ENCODE data around the gene TSPYL4. TPM values are rescaled to one million over a fixed set of nuclear protein-coding genes. Genes with fewer than 3 reads are reported as not detected.

TSPYL4 gene
- total and polyA plus RNA-seq, 2 of the 8 experiments (the other 6 are each of a cell fraction or from before 2014, with no cell fraction given): 20.5 to 22.6 TPM

GRCh38 chr6:116283191-116283590 lies 29.3 kb upstream of the TSPYL4 start:
- H3K27me3 ChIP-seq (replicated peaks in 1 of 4; ENCODE audit: control insufficient read depth in 3 of 4, extremely low read depth in 1 of 4, insufficient read depth in 3 of 4, low read length in 3 of 4): no peaks in the 10 kb centered on the region
- no peak overlapping the region for H2AFZ ChIP-seq (ENCODE audit: low read length)
- H3K14ac ChIP-seq (ENCODE audit: insufficient read length): no peak overlapping the region
- H4K5ac ChIP-seq (ENCODE audit: insufficient read length, low read depth, low read length): no peak overlapping the region
- no peak overlapping the region for H4K8ac ChIP-seq (ENCODE audit: extremely low read depth, insufficient read depth, low read length)
- H4K91ac ChIP-seq (replicated peaks; ENCODE audit: insufficient read length, low read length): no peak overlapping the region
- peaks cover under 1 to 8% (median 7%) of the 10 kb centered on the region in 4 experiments; a peak in 5 of 7 replicates for H3K4me1 ChIP-seq (replicated peaks in 1 of 4; ENCODE audit: control insufficient read depth in 3 of 4, insufficient read depth in 4 of 4, low read length in 3 of 4)
- peaks cover 0 to 2% (median under 1%) of the 10 kb centered on the region in 4 experiments; a peak in 2 of 8 replicates for H3K36me3 ChIP-seq (ENCODE audit: control insufficient read depth in 2 of 4, insufficient read depth in 4 of 4, low read length in 3 of 4)
- no peaks in the 10 kb centered on the region for H3K9me3 ChIP-seq (ENCODE audit: insufficient read depth in 2 of 2, low read depth in 1 of 2, low read length in 1 of 2)
- no peak overlapping the region for H3K18ac ChIP-seq (ENCODE audit: extremely low read depth, low read length)
- POLR2A ChIA-PET (ENCODE audit: partially characterized antibody): interaction anchor here (0.9 to 1.3 kb wide), 3 partner anchors 10 to 120 kb away, joined by 3 to 4 read pairs (median 3); no protein-coding TSS in a partner anchor
- H2BK120ac ChIP-seq (replicated peaks; ENCODE audit: low read depth, low read length): no peak overlapping the region
- no peak overlapping the region for H3K4ac ChIP-seq (replicated peaks; ENCODE audit: insufficient read length, low read depth, low read length)
- H2BK20ac ChIP-seq (ENCODE audit: low read length): no peak overlapping the region
- peaks cover 3 to 12% of the 10 kb centered on the region in 2 experiments for H3K79me2 ChIP-seq (ENCODE audit: control insufficient read depth in 1 of 2, insufficient read depth in 2 of 2, low read length in 2 of 2)
- H2BK15ac ChIP-seq (ENCODE audit: low read length): no peak overlapping the region
- H3K23me2 ChIP-seq (ENCODE audit: low read depth, low read length): peaks cover 6% of the 10 kb centered on the region
- CTCF ChIA-PET (ENCODE audit: partially characterized antibody): interaction anchor here (1.1 to 1.5 kb wide), 4 partner anchors 10 to 252 kb away, joined by 3 to 7 read pairs (median 4); no protein-coding TSS in a partner anchor
- no peak overlapping the region for H2AK5ac ChIP-seq (ENCODE audit: low read depth, low read length)
- no peak overlapping the region for H2BK5ac ChIP-seq (ENCODE audit: low read depth, low read length)
- H3K4me3 ChIP-seq (ENCODE audit: extremely low read depth in 1 of 4, insufficient read depth in 2 of 4, low read depth in 3 of 4, low read length in 4 of 4): no peak overlapping the region
- peaks cover 2% of the 10 kb centered on the region; the same call in 1 of the 2 replicates for H3K79me1 ChIP-seq (ENCODE audit: low read depth, low read length)
- no peak overlapping the region for H3K4me2 ChIP-seq (ENCODE audit: insufficient read depth in 1 of 2, low read depth in 2 of 2, low read length in 2 of 2)
- no peak overlapping the region for H3K9ac ChIP-seq (replicated peaks in 1 of 4; ENCODE audit: extremely low read depth in 1 of 4, low read depth in 3 of 4, low read length in 3 of 4)
- 100% methylated on average over 1 of the region's 1 CpG; no CpG with 5 or more reads in 1 of the 2 experiments for WGBS, 2 experiments (ENCODE audit: extremely low coverage in 1 of 2, insufficient coverage in 1 of 2, insufficient read length in 1 of 2, insufficient replicate concordance in 2 of 2, low coverage in 1 of 2, low lambda C conversion rate in 2 of 2, missing lambda C conversion rate in 1 of 2)
- no peak overlapping the region for H3K56ac ChIP-seq (replicated peaks; ENCODE audit: insufficient read length, low read depth, low read length)
- H2BK12ac ChIP-seq (ENCODE audit: low read depth, low read length): no peak overlapping the region
- DNase-seq (ENCODE audit: low read depth in 1 of 2, low spot score in 2 of 2): no peak
- no peak for FAIRE-seq
- TF ChIP-seq TEAD4 (IDR thresholded peaks at IDR 0.05; ENCODE audit: low read depth, low read length) (peak; percentile 46; the same call in 1 of the 2 replicates), HDAC2 (IDR thresholded peaks at IDR 0.05; ENCODE audit: borderline replicate concordance in 1 of 2, low read depth in 2 of 2, low read length in 2 of 2) (no peak)
- H3K23ac ChIP-seq (ENCODE audit: insufficient read length): no peak overlapping the region
- H3K27ac ChIP-seq (ENCODE audit: low read depth, low read length): no peak overlapping the region
- peaks cover 2 to 8% of the 10 kb centered on the region in 2 experiments for H4K20me1 ChIP-seq (replicated peaks in 1 of 2; ENCODE audit: control insufficient read depth in 1 of 2, insufficient read depth in 2 of 2, low read length in 2 of 2)
